Endothelial cell (in vitro differentiated cells): ENCODE measurements around the gene SMIM12. TPM values are rescaled to one million over a fixed set of nuclear protein-coding genes. Genes with fewer than 3 reads are reported as not detected.

Experiments used
- DNase-seq: peaks from one replicate; pipeline ENCODE4 v3.0.0; 2021; ENCODE audit warnings: low spot score
- H3K27ac Mint-ChIP-seq: one replicate; pipeline ENCODE4 v1.8.0; 2021; ENCODE audit warnings: mixed read lengths, inconsistent platforms; ENCODE audit not compliant: unreplicated experiment
- H3K27me3 Mint-ChIP-seq: one replicate; pipeline ENCODE4 v1.8.0; 2021; ENCODE audit warnings: mild to moderate bottlenecking, moderate library complexity, mixed read lengths, inconsistent platforms; ENCODE audit not compliant: unreplicated experiment
- H3K36me3 Mint-ChIP-seq: one replicate; pipeline ENCODE4 v1.8.0; 2021; ENCODE audit warnings: mild to moderate bottlenecking, low read depth, mixed read lengths, inconsistent platforms; ENCODE audit not compliant: unreplicated experiment
- H3K4me1 Mint-ChIP-seq: one replicate; pipeline ENCODE4 v1.8.0; 2021; ENCODE audit warnings: mild to moderate bottlenecking, mixed read lengths, inconsistent platforms; ENCODE audit not compliant: unreplicated experiment
- H3K4me3 Mint-ChIP-seq: one replicate; pipeline ENCODE4 v1.8.0; 2021; ENCODE audit warnings: mild to moderate bottlenecking, mixed read lengths, inconsistent platforms; ENCODE audit not compliant: unreplicated experiment
- H3K9me3 Mint-ChIP-seq: one replicate; pipeline ENCODE4 v1.8.0; 2021; ENCODE audit warnings: mixed read lengths, inconsistent platforms; ENCODE audit not compliant: unreplicated experiment
- CTCF ChIP-seq: fragments of 200-600 bp; sonication (generic); IDR thresholded peaks from one replicate; pipeline ENCODE4 v1.5.0; 2021; ENCODE audit warnings: antibody characterized with exemption; ENCODE audit not compliant: unreplicated experiment
- total RNA-seq: library from RNA; stranded (reverse); fragmentation: NEBNext Ultra II Directional; extraction: Animal tissue kit (Norgen Biotek cat#: 25700); gene quantifications from one replicate; pipeline ENCODE4 v1.2.1, GENCODE V29; 2021; ENCODE audit not compliant: unreplicated experiment

SMIM12 gene
- total RNA-seq, 1 donor from 2014 or later: 84.4 TPM

GRCh38 chr1:34865573-34865972 lies 6.0 kb upstream of the SMIM12 start:
- no peak for TF ChIP-seq CTCF
- Mint-ChIP-seq H3K27ac (no peak overlapping the region), H3K27me3 (peaks cover 10% of the 10 kb centered on the region), H3K4me3 (no peak overlapping the region), H3K9me3 (no peaks in the 10 kb centered on the region), H3K36me3 (peaks cover 8% of the 10 kb centered on the region), H3K4me1 (peaks cover 3% of the 10 kb centered on the region)
- DNase-seq: no peak

- H3K27ac Mint-ChIP-seq: no peak overlapping the region
- no peak for TF ChIP-seq CTCF
- H3K9me3 Mint-ChIP-seq: no peaks in the 10 kb centered on the region
- H3K27me3 Mint-ChIP-seq: peaks cover 10% of the 10 kb centered on the region
- no peak for DNase-seq
- peaks cover 8% of the 10 kb centered on the region for H3K36me3 Mint-ChIP-seq
- peaks cover 6% of the 10 kb centered on the region for H3K4me1 Mint-ChIP-seq
- peak overlapping the region; percentile 8 for H3K4me3 Mint-ChIP-seq
Observed at GRCh38 chr1:34864759-34865158, 5.2 kb upstream of the SMIM12 start.

GRCh38 chr1:34863501-34863900 lies 4.0 kb upstream of the SMIM12 start:
- H3K4me1 Mint-ChIP-seq: peaks cover 14% of the 10 kb centered on the region
- H3K27ac Mint-ChIP-seq: no peak overlapping the region
- no peak for DNase-seq
- no peak for TF ChIP-seq CTCF
- H3K9me3 Mint-ChIP-seq: no peaks in the 10 kb centered on the region
- H3K27me3 Mint-ChIP-seq: peaks cover 10% of the 10 kb centered on the region
- no peak overlapping the region for H3K4me3 Mint-ChIP-seq
- H3K36me3 Mint-ChIP-seq: peaks cover 8% of the 10 kb centered on the region

- TF ChIP-seq CTCF: no peak
- DNase-seq: peak; percentile 22
- Mint-ChIP-seq H3K9me3 (no peaks in the 10 kb centered on the region), H3K4me1 (peaks cover 18% of the 10 kb centered on the region), H3K27ac (peak overlapping the region; percentile 91), H3K27me3 (peaks cover 4% of the 10 kb centered on the region), H3K36me3 (peaks cover 7% of the 10 kb centered on the region), H3K4me3 (peak overlapping the region; percentile 99)
Observed at GRCh38 chr1:34858901-34859445, 576 bp downstream of the SMIM12 start.

GRCh38 chr1:34856697-34857096 lies 2.9 kb downstream of the SMIM12 start:
- TF ChIP-seq CTCF: no peak
- H3K4me3 Mint-ChIP-seq: no peak overlapping the region
- DNase-seq: no peak
- peaks cover 4% of the 10 kb centered on the region for H3K27me3 Mint-ChIP-seq
- peaks cover 13% of the 10 kb centered on the region for H3K36me3 Mint-ChIP-seq
- H3K4me1 Mint-ChIP-seq: peaks cover 30% of the 10 kb centered on the region
- no peak overlapping the region for H3K27ac Mint-ChIP-seq
- no peaks in the 10 kb centered on the region for H3K9me3 Mint-ChIP-seq
